ENCODE data around the gene PRPF6. TPM values are rescaled to one million over a fixed set of nuclear protein-coding genes. Genes with fewer than 3 reads are reported as not detected.

Gene PRPF6
- total RNA-seq, 6 donors from 2014 or later = 60.5 to 113 (median 68.0) TPM

DNA sequence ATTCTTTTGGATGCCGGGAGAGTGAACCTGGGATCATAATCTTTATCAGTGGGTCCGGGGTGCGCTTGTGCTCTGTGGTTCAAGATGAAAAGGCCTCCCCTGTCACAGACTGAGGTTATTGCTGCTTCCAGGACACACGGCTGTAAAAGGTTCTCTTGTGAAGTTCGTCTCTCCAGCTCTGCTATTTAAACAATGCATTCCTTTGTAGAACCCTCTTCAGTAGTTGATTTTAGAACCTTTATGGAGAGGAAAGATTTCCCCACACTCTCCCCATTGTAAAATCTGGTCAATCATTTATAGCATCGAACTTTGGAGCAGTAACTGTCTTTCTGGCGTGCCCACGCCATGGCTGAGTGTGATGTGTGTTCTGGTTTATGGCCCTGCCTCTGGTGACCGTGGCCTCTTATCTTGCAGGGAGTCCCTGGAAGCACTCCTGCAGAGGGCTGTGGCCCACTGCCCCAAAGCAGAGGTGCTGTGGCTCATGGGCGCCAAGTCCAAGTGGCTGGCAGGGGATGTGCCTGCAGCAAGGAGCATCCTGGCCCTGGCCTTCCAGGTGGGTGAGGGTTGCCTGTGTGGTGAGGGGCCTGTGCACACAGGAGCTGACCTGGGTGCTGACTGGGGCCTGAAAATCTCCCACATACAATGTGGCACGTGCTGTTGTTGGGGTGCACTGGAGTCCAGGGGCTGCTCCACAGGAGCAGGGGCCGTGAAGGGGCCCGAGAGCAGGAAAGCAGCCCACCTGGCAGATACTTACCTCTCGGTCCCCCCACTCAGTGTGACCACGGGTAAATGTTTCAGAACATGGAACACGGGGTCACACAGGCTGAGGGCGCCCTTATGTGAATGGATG is 43.4 kb downstream of the PRPF6 start:
- no peaks in the 10 kb centered on the region for H3K9me3 ChIP-seq
- DNase-seq = no peak
- H3K4me1 ChIP-seq = no peaks in the 10 kb centered on the region
- ATAC-seq (ENCODE audit: low FRiP score in 2 of 2) = no peak
- H3K27ac ChIP-seq = no peak overlapping the region
- TF ChIP-seq POLR2AphosphoS5 (IDR thresholded peaks at IDR 0.05) = no peak
- TF ChIP-seq, protein P1, sequence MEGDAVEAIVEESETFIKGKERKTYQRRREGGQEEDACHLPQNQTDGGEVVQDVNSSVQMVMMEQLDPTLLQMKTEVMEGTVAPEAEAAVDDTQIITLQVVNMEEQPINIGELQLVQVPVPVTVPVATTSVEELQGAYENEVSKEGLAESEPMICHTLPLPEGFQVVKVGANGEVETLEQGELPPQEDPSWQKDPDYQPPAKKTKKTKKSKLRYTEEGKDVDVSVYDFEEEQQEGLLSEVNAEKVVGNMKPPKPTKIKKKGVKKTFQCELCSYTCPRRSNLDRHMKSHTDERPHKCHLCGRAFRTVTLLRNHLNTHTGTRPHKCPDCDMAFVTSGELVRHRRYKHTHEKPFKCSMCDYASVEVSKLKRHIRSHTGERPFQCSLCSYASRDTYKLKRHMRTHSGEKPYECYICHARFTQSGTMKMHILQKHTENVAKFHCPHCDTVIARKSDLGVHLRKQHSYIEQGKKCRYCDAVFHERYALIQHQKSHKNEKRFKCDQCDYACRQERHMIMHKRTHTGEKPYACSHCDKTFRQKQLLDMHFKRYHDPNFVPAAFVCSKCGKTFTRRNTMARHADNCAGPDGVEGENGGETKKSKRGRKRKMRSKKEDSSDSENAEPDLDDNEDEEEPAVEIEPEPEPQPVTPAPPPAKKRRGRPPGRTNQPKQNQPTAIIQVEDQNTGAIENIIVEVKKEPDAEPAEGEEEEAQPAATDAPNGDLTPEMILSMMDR (IDR thresholded peaks at IDR 0.05) = no peak
- no peak for TF ChIP-seq EP300 (IDR thresholded peaks at IDR 0.05)
- TF ChIP-seq POLR2A (IDR thresholded peaks at IDR 0.05) = no peak
- WGBS, 2 donors = 83 to 85% methylated on average over 16 to 17 of the region's 17 CpGs
- no peak overlapping the region for H3K4me3 ChIP-seq
- H3K36me3 ChIP-seq = peaks cover 48 to 97% (median 85%) of the 10 kb centered on the region in 4 donors
- H3K27me3 ChIP-seq = no peaks in the 10 kb centered on the region

- Histone ChIP-seq H3K4me1 (no peaks in the 10 kb centered on the region), H3K4me3 (no peak overlapping the region), H3K9me3 (no peaks in the 10 kb centered on the region), H3K27ac (no peak overlapping the region), H3K27me3 (no peaks in the 10 kb centered on the region), H3K36me3 (peaks cover 51 to 97% (median 87%) of the 10 kb centered on the region in 4 donors)
- DNase-seq (no peak), ATAC-seq (ENCODE audit: low FRiP score in 2 of 2) (no peak)
- TF ChIP-seq POLR2A (IDR thresholded peaks at IDR 0.05) = no peak
- no peak for TF ChIP-seq POLR2AphosphoS5 (IDR thresholded peaks at IDR 0.05)
- no peak for TF ChIP-seq EP300 (IDR thresholded peaks at IDR 0.05)
- TF ChIP-seq, protein P1 (IDR thresholded peaks at IDR 0.05) = no peak
- WGBS, 2 donors = 89 to 98% methylated on average over 11 to 18 of the region's 18 CpGs
Measured at GRCh38 chr20:64025101-64025825, 44.3 kb downstream of the PRPF6 start.

GRCh38 chr20:64025826-64026412 is 45.0 kb downstream of the PRPF6 start:
- Histone ChIP-seq H3K4me1 (no peaks in the 10 kb centered on the region), H3K4me3 (no peak overlapping the region), H3K27ac (no peak overlapping the region), H3K9me3 (no peaks in the 10 kb centered on the region), H3K27me3 (no peaks in the 10 kb centered on the region), H3K36me3 (peaks cover 55 to 97% (median 92%) of the 10 kb centered on the region in 4 donors)
- DNase-seq (peak in 1 of 2 donors; percentile 73), ATAC-seq (ENCODE audit: low FRiP score in 2 of 2) (no peak)
- WGBS, 2 donors = 93 to 98% methylated on average over 22 to 29 of the region's 29 CpGs
- TF ChIP-seq, protein P1 (IDR thresholded peaks at IDR 0.05) = no peak
- TF ChIP-seq POLR2AphosphoS5 (IDR thresholded peaks at IDR 0.05) (no peak), POLR2A (IDR thresholded peaks at IDR 0.05) (no peak), EP300 (IDR thresholded peaks at IDR 0.05) (no peak)

DNA sequence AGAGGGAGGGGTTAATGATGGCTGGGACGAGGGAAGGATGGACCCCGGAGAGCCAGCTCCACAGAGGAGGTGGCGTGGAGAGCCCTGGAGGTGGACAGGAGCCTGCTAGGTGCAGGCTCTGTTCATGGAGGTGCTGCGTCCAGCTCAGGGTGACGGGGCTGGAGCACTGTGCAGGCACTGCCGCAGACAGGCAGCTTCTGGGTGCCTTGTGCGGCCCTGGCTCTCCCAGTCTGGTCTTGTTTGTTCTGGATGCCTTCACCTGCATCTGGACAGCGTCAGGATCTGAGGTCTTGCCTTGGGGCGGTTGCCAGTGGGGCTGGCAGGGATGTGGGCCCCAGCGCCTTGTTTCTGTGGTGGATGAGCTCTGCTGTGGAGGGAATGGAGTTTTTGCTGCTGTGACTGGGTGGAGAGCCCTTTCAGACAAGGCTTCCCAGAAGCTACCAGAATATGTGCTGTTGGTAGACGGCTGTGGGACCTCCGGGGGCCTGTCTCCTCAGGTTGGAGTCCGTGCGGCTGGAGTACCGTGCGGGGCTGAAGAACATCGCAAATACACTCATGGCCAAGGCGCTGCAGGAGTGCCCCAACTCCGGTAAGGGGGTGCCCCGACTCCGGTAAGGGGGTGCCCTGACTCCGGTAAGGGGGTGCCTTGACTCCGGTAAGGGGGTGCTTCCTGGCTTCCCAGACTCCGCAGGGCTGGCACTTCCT is 47.2 kb downstream of the PRPF6 start:
- H3K27me3 ChIP-seq = no peaks in the 10 kb centered on the region
- no peak for TF ChIP-seq POLR2A (IDR thresholded peaks at IDR 0.05)
- TF ChIP-seq, protein P1 (IDR thresholded peaks at IDR 0.05) = no peak
- no peak for TF ChIP-seq EP300 (IDR thresholded peaks at IDR 0.05)
- no peak for TF ChIP-seq POLR2AphosphoS5 (IDR thresholded peaks at IDR 0.05)
- H3K9me3 ChIP-seq = no peaks in the 10 kb centered on the region
- no peak overlapping the region for H3K27ac ChIP-seq
- 96 to 97% methylated on average over 20 to 24 of the region's 24 CpGs for whole genome bisulfite sequencing, 2 donors
- H3K4me1 ChIP-seq = no peaks in the 10 kb centered on the region
- ATAC-seq (ENCODE audit: low FRiP score in 2 of 2) (no peak), DNase-seq (peak in 1 of 2 donors; percentile 49)
- H3K4me3 ChIP-seq = no peak overlapping the region
- peaks cover 56 to 100% (median 94%) of the 10 kb centered on the region in 4 donors for H3K36me3 ChIP-seq

All from upper lobe of left lung (tissue), 6 donors.